LoVo (cell line): ENCODE results near the gene CTNND2.
"Not testable (repeated sequence)": the region's sequence is repeated elsewhere in the genome, so short reads cannot be mapped to it uniquely, and the experiment has no call there.

Source experiments
- DNase-seq: peaks from one replicate; pipeline ENCODE4 v3.0.0-alpha.2; 2016; ENCODE audit warnings: low spot score

CTNND2 gene

GRCh38 chr5:11863911-11864310 lies 40.3 kb downstream of the CTNND2 start:
- DNase-seq: no peak

GRCh38 chr5:11857391-11857790 lies 46.9 kb downstream of the CTNND2 start:
- no peak for DNase-seq

GRCh38 chr5:11854936-11855335 lies 49.3 kb downstream of the CTNND2 start:
- no peak for DNase-seq

- no peak for DNase-seq
Measured at GRCh38 chr5:11853796-11854195, 50.5 kb downstream of the CTNND2 start.

GRCh38 chr5:11853140-11853539 lies 51.1 kb downstream of the CTNND2 start:
- no peak for DNase-seq

- DNase-seq: no peak
Measured at GRCh38 chr5:11852717-11853087, 51.5 kb downstream of the CTNND2 start.

- DNase-seq: no peak
Measured at GRCh38 chr5:11851965-11852716, 52.1 kb downstream of the CTNND2 start.

GRCh38 chr5:11851416-11851815 lies 52.8 kb downstream of the CTNND2 start:
- no peak for DNase-seq

GRCh38 chr5:11828566-11828965 lies 75.7 kb downstream of the CTNND2 start:
- DNase-seq: not testable (repeated sequence)

- no peak for DNase-seq
Measured at GRCh38 chr5:11822598-11822997, 81.6 kb downstream of the CTNND2 start.

- DNase-seq: no peak
Measured at GRCh38 chr5:11815916-11816315, 88.3 kb downstream of the CTNND2 start.

- DNase-seq: no peak
Measured at GRCh38 chr5:11815481-11815880, 88.8 kb downstream of the CTNND2 start.

- no peak for DNase-seq
Measured at GRCh38 chr5:11814373-11814772, 89.9 kb downstream of the CTNND2 start.

GRCh38 chr5:11809407-11809806 lies 94.8 kb downstream of the CTNND2 start:
- DNase-seq: no peak

GRCh38 chr5:11803436-11803835 lies 100.8 kb downstream of the CTNND2 start:
- DNase-seq: no peak

GRCh38 chr5:11801061-11801460 lies 103.2 kb downstream of the CTNND2 start:
- no peak for DNase-seq

- no peak for DNase-seq
Measured at GRCh38 chr5:11797132-11797531, 107.1 kb downstream of the CTNND2 start.

- DNase-seq: no peak
Measured at GRCh38 chr5:11793396-11793795, 110.8 kb downstream of the CTNND2 start.

GRCh38 chr5:11792621-11793020 lies 111.6 kb downstream of the CTNND2 start:
- DNase-seq: no peak

- DNase-seq: no peak
Measured at GRCh38 chr5:11791792-11792191, 112.5 kb downstream of the CTNND2 start.

- DNase-seq: no peak
Measured at GRCh38 chr5:11790201-11790600, 114.0 kb downstream of the CTNND2 start.

- DNase-seq: no peak
Measured at GRCh38 chr5:11785771-11786352, 118.4 kb downstream of the CTNND2 start.

- DNase-seq: no peak
Measured at GRCh38 chr5:11780641-11781345, 123.5 kb downstream of the CTNND2 start.
